Nucleus accumbens (tissue), 56 donors: ENCODE results near the gene SMIM5.

ENCODE experiments used
- DNase-seq, 56 donors: peaks; one replicate each; lab custom pipeline; 2025; lab: John Stamatoyannopoulos, UW

SMIM5 gene

GRCh38 chr17:75622771-75623273 is 10.4 kb upstream of the SMIM5 start:
- no peak for DNase-seq

GRCh38 chr17:75623386-75623785 is 9.8 kb upstream of the SMIM5 start:
- DNase-seq: no peak

GRCh38 chr17:75624021-75624420 is 9.2 kb upstream of the SMIM5 start:
- DNase-seq: no peak

- DNase-seq: no peak
These were observed 8.4 kb upstream of the SMIM5 start for GRCh38 chr17:75624714-75625345.

- DNase-seq: peak in 13 of 56 donors; percentile 8 to 46 (median 26)
These were observed 7.3 kb upstream of the SMIM5 start for GRCh38 chr17:75625813-75626486.

GRCh38 chr17:75626496-75627038 is 6.7 kb upstream of the SMIM5 start:
- DNase-seq: no peak

GRCh38 chr17:75627094-75627493 is 6.1 kb upstream of the SMIM5 start:
- no peak for DNase-seq

GRCh38 chr17:75628425-75628824 is 4.8 kb upstream of the SMIM5 start:
- DNase-seq: no peak

- no peak for DNase-seq
These were observed 4.1 kb upstream of the SMIM5 start for GRCh38 chr17:75629157-75629556.

- no peak for DNase-seq
These were observed 2.9 kb upstream of the SMIM5 start for GRCh38 chr17:75630071-75630917.

- DNase-seq: no peak
These were observed 1.9 kb upstream of the SMIM5 start for GRCh38 chr17:75631353-75631752.

- no peak for DNase-seq
These were observed 806 bp upstream of the SMIM5 start for GRCh38 chr17:75632428-75632827.

GRCh38 chr17:75633486-75634375 is 497 bp downstream of the SMIM5 start:
- DNase-seq: peak in 54 of 56 donors; percentile 23 to 88 (median 68)

- DNase-seq: no peak
These were observed 1.1 kb downstream of the SMIM5 start for GRCh38 chr17:75634376-75634740.

GRCh38 chr17:75634754-75635609 is 1.7 kb downstream of the SMIM5 start:
- peak in 13 of 56 donors; percentile 9 to 62 (median 30) for DNase-seq

GRCh38 chr17:75635610-75636202 is 2.5 kb downstream of the SMIM5 start:
- peak in 24 of 56 donors; percentile 15 to 76 (median 48) for DNase-seq

- no peak for DNase-seq
These were observed 3.3 kb downstream of the SMIM5 start for GRCh38 chr17:75636381-75637142.

- peak in 25 of 56 donors; percentile 16 to 67 (median 31) for DNase-seq
These were observed 3.9 kb downstream of the SMIM5 start for GRCh38 chr17:75637143-75637538.
